GM21825 (cell line): ENCODE data around the gene CRYBB1.

Experiments
- ATAC-seq: cut with Tn5 transposase; IDR thresholded peaks from one replicate; pipeline ENCODE4 v1.9.1; 2021; ENCODE audit warnings: mild to moderate bottlenecking, moderate library complexity; ENCODE audit not compliant: unreplicated experiment

The CRYBB1 gene

GRCh38 chr22:26617271-26618199 lies at the start of gene CRYBB1:
TSS of gene CRYBB1 (minus strand) at chr22:26618027. CDS start at chr22:26616319, 1,708 bp downstream.
- no peak for ATAC-seq

DNA sequence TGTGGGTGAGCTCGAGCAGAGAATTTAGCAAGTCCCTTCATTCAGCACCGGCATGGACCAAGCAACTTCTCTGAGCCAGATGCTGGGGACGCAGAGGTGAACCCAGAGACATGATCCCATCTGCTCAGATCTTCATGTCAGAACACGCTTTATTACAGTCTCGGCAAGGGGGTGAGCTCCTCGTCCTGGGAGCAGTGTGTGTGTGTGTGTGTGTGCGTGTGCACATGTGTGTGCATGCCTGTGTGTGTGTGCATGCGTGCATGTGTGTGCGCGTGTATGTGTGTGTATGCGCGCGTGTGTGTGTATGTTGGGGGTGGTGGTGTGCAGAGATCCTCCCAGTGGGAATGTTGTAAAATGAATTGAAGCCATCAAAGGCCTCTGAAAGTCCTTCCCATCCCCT lies 49.3 kb upstream of the CRYBB1 start:
- no peak for ATAC-seq

DNA sequence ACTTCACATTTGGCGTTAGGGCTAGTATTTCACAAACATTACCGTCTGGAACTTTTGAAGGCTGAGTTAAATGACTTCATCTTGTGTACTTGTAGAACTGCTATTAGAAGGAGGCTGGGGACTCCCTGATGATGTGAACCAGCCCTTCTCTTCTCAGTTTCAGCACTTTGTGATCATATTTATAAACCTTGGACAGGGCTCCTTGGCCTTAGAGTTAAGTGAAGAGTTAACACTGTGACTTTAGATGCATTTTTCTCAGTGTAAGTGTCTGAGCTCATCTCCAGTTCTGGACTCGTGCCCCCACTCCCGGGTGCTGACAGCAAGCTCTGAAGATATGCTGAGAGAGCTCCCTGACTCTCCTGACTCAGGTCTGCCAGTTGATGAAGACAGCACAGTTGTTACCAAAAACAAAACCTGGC lies 48.0 kb upstream of the CRYBB1 start:
- no peak for ATAC-seq

DNA sequence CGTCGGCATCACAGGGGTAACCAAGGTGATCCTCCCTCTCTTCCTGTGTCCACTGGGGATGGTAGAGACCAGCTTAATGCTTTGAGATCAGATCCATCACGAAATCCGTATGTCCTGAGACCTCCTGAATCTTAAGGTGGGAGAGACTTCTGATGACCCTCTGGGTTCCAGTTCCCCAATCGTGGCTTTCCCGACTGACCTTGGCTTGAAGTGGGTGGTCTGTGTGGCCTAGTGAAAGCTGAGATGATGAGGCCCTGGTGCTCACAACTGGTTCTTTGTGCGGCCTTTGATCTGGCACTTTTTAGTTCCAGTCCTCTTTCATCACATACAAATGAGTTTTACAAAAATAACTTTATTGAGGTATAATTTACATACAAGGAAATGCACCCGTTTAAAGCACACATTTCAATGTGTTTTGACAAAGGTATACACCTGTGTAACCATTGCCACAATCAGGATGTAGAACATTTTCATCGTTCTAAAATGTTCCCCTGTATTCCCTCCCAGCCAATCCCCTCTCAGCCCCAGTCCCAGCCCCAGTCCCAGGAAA lies 45.6 kb upstream of the CRYBB1 start:
- no peak for ATAC-seq

- ATAC-seq, result no peak
Measured at GRCh38 chr22:26662160-26662559, 44.3 kb upstream of the CRYBB1 start.

DNA sequence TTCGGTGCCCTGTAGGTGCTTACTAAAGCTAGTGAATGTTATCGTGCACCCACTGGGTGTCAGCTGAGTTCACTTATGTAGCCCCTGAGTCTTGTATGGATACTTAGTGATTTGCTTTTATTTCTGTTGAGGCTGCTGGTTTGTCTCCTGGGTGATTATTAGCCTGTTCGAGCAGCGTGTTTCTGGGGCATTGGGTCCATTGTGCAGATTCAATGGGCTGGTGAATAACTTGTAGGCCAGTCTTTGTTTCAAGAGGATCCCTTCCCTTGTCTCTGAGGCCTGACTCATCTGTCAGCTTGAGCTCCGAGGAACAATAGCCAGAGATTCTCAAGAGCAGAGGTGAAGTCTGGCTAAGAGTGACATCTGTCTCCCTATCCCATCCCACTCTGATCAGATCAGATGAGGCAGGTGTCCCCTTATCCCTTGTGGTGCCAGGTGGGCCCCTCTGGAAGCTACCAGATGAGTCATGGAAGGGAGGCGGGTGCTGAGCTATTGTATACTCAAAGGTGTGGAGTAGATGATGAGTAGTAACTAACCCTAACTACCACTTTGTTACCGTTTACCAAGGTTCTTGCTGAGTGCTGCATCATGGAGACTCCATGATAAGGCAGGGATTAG lies 43.2 kb upstream of the CRYBB1 start:
- no peak for ATAC-seq

DNA sequence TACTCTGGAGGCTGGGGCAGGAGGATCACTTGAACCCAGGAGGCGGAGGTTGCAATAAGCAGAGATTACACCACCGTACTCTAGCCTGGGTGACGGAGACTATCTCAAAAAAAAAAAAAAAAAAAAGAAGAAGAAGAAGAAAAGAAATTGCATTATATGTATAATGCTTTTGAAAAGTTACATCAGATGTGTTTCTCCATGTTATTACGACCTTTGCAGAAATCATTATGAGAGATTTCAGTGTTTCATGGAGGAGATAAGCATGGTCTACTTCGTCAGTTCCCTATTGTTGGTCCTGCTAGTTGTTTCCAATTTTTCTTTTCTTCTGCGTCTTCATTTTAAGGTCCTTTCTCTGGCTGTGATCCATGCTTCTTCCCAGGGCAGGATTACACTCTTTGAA lies 42.5 kb upstream of the CRYBB1 start:
- no peak for ATAC-seq

GRCh38 chr22:26658671-26659478 lies 41.0 kb upstream of the CRYBB1 start:
- ATAC-seq, result peak; percentile 57

GRCh38 chr22:26658161-26658560 lies 40.3 kb upstream of the CRYBB1 start:
- ATAC-seq, result no peak

GRCh38 chr22:26656891-26657851 lies 39.3 kb upstream of the CRYBB1 start, which contains the start of gene MIAT:
TSS of gene MIAT (plus strand) at chr22:26657588.
- ATAC-seq, result no peak

DNA sequence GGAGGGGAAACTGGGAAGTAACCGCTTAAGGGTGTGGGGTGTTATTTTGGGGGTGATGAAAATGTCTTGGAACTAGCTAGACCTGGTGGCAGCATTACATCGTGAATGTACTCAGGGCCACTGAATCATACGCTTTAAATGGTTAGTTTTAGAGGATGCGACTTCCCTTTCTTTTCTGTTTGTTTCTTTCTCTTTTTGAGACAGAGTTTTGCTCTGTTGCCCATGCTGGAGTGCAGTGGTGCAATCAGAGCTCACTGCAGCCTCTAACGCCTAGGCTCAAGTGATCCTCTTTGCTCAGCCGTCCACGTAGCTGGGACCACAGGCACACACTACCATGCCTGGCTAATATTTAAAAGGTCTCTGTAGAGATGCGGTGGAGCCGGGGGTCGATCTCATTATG lies 34.0 kb upstream of the CRYBB1 start:
- ATAC-seq, result no peak

DNA sequence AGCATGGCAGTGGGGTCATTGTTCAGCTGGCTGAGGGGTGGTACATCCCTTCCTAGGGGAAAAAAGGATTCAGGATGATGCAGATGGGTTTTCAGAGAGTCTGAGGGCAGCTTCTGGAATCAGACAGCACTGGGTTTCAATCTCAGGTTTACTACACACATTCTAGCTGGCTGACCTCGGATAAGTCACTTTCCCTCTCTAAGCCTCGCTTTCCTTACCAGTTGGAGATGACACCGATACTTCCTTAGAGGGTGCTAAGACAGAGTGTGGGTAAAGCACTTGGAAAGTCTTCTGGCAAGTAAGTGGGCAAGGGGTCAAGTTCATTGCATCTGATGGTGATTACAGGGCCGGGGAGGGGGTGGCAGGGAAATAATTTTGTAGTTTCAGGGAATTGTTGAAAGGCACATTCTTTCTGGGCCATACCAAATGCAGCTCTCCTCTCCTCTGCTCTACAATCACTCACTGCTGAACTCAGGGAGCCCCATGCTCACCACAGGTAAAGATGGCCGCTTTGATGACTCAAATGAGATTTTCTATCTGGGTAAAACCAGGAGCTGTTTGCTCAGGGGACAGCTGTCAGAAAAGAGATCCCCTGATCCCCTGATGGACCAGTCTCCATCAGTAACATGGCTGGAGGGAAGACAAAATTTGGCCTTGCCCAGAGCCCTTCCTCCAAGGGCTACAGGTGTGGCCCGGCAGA lies 33.0 kb upstream of the CRYBB1 start:
- ATAC-seq, result no peak

DNA sequence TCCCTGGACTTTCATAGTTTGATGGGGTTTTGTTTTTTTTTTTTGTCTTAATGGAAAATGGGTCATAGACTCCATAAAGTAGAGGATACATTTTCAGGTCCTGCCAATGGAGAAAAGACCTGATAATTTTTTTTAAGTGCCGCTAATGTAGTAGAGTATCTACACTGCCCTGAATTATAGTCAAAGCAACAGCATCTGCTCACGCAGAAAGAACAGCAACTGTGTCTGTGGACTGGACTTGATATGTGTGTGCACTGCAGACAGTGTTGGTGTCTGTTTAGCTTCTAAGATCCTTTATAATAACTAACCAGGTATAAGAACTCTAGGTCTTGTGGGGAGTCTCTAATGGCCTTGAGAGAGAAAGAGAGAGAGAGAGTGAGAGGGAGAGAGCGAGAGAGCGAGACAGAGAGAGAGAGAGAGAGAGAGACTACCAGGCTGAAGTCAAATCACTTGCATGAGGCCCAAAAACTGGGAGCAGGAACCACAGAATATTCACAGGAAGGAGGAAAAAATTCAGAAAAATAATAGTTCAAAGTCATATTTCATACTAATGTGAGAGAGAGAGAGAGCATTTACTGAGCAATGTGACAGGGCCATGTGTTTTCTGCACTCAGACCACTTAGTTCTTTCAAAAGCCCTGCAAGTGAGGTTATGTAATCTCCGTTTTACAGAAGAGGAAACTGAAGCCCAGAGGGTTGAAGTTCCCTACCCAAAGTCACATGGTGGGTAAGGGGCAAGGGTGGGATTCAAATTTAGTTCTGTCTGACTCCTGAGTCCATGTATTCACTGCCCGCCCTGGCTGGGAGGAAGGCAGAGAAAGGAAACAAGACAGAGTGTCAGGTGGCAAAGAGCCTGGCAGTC lies 30.9 kb upstream of the CRYBB1 start:
- ATAC-seq, result no peak

- ATAC-seq, result no peak
Measured at GRCh38 chr22:26648011-26648497, 30.2 kb upstream of the CRYBB1 start.

DNA sequence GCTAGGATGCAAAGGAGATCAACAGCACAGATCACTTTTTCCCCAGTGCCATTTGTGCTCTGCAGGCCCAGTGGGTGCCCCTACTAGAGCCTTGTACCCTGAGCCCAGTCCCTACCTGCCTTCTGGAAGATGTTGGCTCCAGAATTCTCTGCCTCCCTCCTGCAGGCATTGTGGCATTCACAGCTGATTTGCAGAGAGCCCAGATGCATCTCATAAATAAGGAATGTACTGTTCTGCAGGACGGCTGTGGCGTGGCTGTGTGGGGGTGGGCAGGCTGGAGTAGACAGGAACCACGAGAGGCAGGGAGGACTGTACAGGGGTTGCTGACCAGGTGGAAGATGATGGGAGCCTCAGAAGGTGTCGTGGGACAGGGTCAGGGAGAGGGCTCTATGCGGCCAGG lies 28.3 kb upstream of the CRYBB1 start:
- ATAC-seq, result no peak

DNA sequence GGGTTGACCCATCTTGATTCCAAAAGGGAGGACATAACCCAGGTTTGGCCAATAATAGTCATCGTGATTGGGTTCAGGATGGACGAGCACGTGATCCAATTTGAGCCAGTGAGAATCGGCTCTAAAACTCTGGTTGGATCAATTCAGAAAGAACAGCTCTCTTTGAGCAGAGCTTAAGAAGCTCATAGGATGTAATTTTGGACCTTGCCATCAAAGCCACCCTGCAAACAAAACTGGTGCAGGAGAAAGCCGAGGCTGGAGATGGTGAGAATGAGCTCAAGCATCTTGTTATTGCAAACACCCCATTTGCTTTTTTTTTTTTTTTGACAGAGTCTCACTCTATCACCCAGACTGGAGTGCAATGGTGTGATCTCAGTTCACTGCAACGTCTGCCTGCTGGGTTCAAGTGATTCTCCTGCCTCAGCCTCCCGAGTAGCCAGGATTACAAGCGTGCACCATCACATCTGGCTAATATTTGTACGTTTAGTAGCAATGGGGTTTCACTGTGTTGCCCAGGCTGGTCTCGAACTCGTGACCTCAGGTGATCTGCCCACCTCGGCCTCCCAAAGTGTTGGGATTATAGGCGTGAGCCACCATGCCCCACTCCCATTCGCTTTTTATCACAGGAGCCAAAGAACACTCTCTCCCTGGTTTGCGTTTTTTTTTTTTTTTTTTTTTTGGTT lies 25.7 kb upstream of the CRYBB1 start:
- no peak for ATAC-seq
